Suprapubic skin (tissue), 4 donors: ENCODE results near the gene PMM1.

ENCODE experiments used
- CTCF ChIP-seq, 2 donors: fragments of 200-600 bp in 1 of 2; fragments of 450-650 bp in 1 of 2; sonication (generic) in 1 of 2; IDR thresholded peaks; one replicate each; pipeline ENCODE4 v1.5.1; 2016 to 2019; ENCODE audit warnings: antibody characterized with exemption in 2 of 2, mild to moderate bottlenecking in 1 of 2, moderate library complexity in 1 of 2
- EP300 ChIP-seq: sonication (generic); formaldehyde crosslinking; IDR thresholded peaks from one replicate; pipeline ENCODE4 v1.6.1; 2017; ENCODE audit warnings: antibody characterized with exemption
- POLR2A ChIP-seq, 2 donors: fragments of 450-650 bp; IDR thresholded peaks; one replicate each; pipeline ENCODE4 v1.6.1; 2017; ENCODE audit warnings: antibody characterized with exemption in 2 of 2, mild to moderate bottlenecking in 2 of 2, moderate library complexity in 2 of 2
- POLR2AphosphoS5 ChIP-seq, 3 donors: sonication (generic); formaldehyde crosslinking; IDR thresholded peaks; one replicate each; pipeline ENCODE4 v1.6.1; 2017; ENCODE audit warnings: antibody characterized with exemption in 3 of 3

- TF ChIP-seq CTCF (IDR thresholded peaks at IDR 0.05): no peak
- TF ChIP-seq POLR2AphosphoS5 (IDR thresholded peaks at IDR 0.05): no peak
- no peak for TF ChIP-seq POLR2A (IDR thresholded peaks at IDR 0.05)
- no peak for TF ChIP-seq EP300
Observed at GRCh38 chr22:41571786-41572185, 17.9 kb downstream of the PMM1 start.
